Loucy (cell line): Measurements from ENCODE around the gene MED20.

Source experiments
- H2AFZ ChIP-seq: fragments of 200-600 bp; sonication (generic); 2 replicates; pipeline ENCODE4 v1.6.0; 2016; ENCODE audit warnings: antibody characterized with exemption, mild to moderate bottlenecking, low read length, moderate library complexity
- H3F3A ChIP-seq: fragments of 200-600 bp; 2 replicates; pipeline ENCODE4 v1.6.0; 2016; ENCODE audit warnings: antibody characterized with exemption, low read depth, mild to moderate bottlenecking
- H3K27me3 ChIP-seq: fragments of 200-600 bp; sonication (generic); 2 replicates; pipeline ENCODE4 v1.6.1; 2014; ENCODE audit warnings: low read length, mild to moderate bottlenecking; ENCODE audit not compliant: insufficient read depth, poor library complexity, severe bottlenecking
- H3K36me3 ChIP-seq: fragments of 200-600 bp; sonication (generic); 2 replicates; pipeline ENCODE4 v1.6.1; 2016; ENCODE audit warnings: low read length; ENCODE audit not compliant: insufficient read depth
- H3K4me1 ChIP-seq: fragments of 200-600 bp; sonication (generic); 2 replicates; pipeline ENCODE4 v1.5.1; 2014; ENCODE audit warnings: low read length, mild to moderate bottlenecking; ENCODE audit not compliant: insufficient read depth, poor library complexity, severe bottlenecking
- H3K4me2 ChIP-seq: fragments of 200-600 bp; sonication (generic); 2 replicates; pipeline ENCODE4 v1.6.0; 2014; ENCODE audit warnings: antibody characterized with exemption, low read length, low read depth, mild to moderate bottlenecking; ENCODE audit not compliant: poor library complexity, severe bottlenecking
- H3K4me3 ChIP-seq: fragments of 200-600 bp; sonication (generic); 2 replicates; pipeline ENCODE4 v1.5.1; 2014; ENCODE audit warnings: low read length, mild to moderate bottlenecking, mixed read lengths; ENCODE audit not compliant: poor library complexity, severe bottlenecking
- H3K79me2 ChIP-seq: fragments of 200-600 bp; sonication (generic); 2 replicates; pipeline ENCODE4 v1.6.1; 2014; ENCODE audit warnings: low read length; ENCODE audit not compliant: insufficient read depth
- H3K9ac ChIP-seq: fragments of 200-600 bp; sonication (generic); 2 replicates; pipeline ENCODE4 v1.6.0; 2014; ENCODE audit warnings: mild to moderate bottlenecking, low read depth, low read length, moderate library complexity; ENCODE audit not compliant: poor library complexity, severe bottlenecking
- H3K9me2 ChIP-seq: fragments of 200-600 bp; sonication (generic); replicated peaks from 2 replicates; pipeline ENCODE4 v1.6.1; 2016; ENCODE audit warnings: low read depth, low read length, mixed read lengths
- H3K9me3 ChIP-seq: fragments of 200-600 bp; sonication (generic); 2 replicates; pipeline ENCODE4 v1.6.1; 2014; ENCODE audit warnings: mild to moderate bottlenecking, antibody characterized with exemption, low read length, low read depth; ENCODE audit not compliant: insufficient read depth
- H4K20me1 ChIP-seq: fragments of 200-600 bp; sonication (generic); 2 replicates; pipeline ENCODE4 v1.6.0; 2014; ENCODE audit warnings: antibody characterized with exemption, low read length, mild to moderate bottlenecking; ENCODE audit not compliant: insufficient read depth, poor library complexity, severe bottlenecking
- CTCF ChIP-seq: fragments of 200-600 bp; sonication (generic); conservative IDR thresholded peaks from 2 replicates; pipeline ENCODE4 v1.5.1; 2014; ENCODE audit warnings: mild to moderate bottlenecking, antibody characterized with exemption, low read length
- EZH2phosphoT487 ChIP-seq: fragments of 200-600 bp; IDR thresholded peaks from 2 replicates; pipeline ENCODE4 v1.6.1; 2018; ENCODE audit warnings: antibody characterized with exemption, mild to moderate bottlenecking, moderate library complexity, borderline replicate concordance

MED20 gene

GRCh38 chr6:41966961-41967311, 46.0 kb upstream of the MED20 start:
- Histone ChIP-seq H3K27me3 (no peaks in the 10 kb centered on the region), H3K4me3 (no peak overlapping the region), H3K36me3 (no peaks in the 10 kb centered on the region), H3F3A (no peaks in the 10 kb centered on the region), H3K79me2 (no peaks in the 10 kb centered on the region), H3K9ac (no peak overlapping the region), H4K20me1 (no peaks in the 10 kb centered on the region), H3K4me1 (peaks cover 12% of the 10 kb centered on the region), H3K9me2 (no peaks in the 10 kb centered on the region), H3K9me3 (no peaks in the 10 kb centered on the region), H3K4me2 (no peak overlapping the region), H2AFZ (no peak overlapping the region)
- TF ChIP-seq CTCF, result no peak
- TF ChIP-seq EZH2phosphoT487, result no peak

- H3K4me3 ChIP-seq, result no peak overlapping the region
- no peaks in the 10 kb centered on the region for H4K20me1 ChIP-seq
- H2AFZ ChIP-seq, result no peak overlapping the region
- H3K9me2 ChIP-seq, result no peaks in the 10 kb centered on the region
- H3F3A ChIP-seq, result no peaks in the 10 kb centered on the region
- H3K36me3 ChIP-seq, result no peaks in the 10 kb centered on the region
- H3K9me3 ChIP-seq, result no peaks in the 10 kb centered on the region
- H3K27me3 ChIP-seq, result no peaks in the 10 kb centered on the region
- no peak overlapping the region for H3K4me2 ChIP-seq
- no peak overlapping the region for H3K9ac ChIP-seq
- TF ChIP-seq CTCF, result no peak
- TF ChIP-seq EZH2phosphoT487, result no peak
- peaks cover 17% of the 10 kb centered on the region for H3K4me1 ChIP-seq
- no peaks in the 10 kb centered on the region for H3K79me2 ChIP-seq
Measured at GRCh38 chr6:41966214-41966920, 45.4 kb upstream of the MED20 start.

GRCh38 chr6:41965429-41966213, 44.7 kb upstream of the MED20 start:
- H3K9me2 ChIP-seq, result no peaks in the 10 kb centered on the region
- no peaks in the 10 kb centered on the region for H3K9me3 ChIP-seq
- no peaks in the 10 kb centered on the region for H4K20me1 ChIP-seq
- TF ChIP-seq CTCF (no peak), EZH2phosphoT487 (no peak)
- H3K9ac ChIP-seq, result no peak overlapping the region
- H2AFZ ChIP-seq, result no peak overlapping the region
- H3K36me3 ChIP-seq, result no peaks in the 10 kb centered on the region
- peaks cover 15% of the 10 kb centered on the region for H3K4me1 ChIP-seq
- no peak overlapping the region for H3K4me2 ChIP-seq
- H3K4me3 ChIP-seq, result no peak overlapping the region
- no peaks in the 10 kb centered on the region for H3K27me3 ChIP-seq
- H3K79me2 ChIP-seq, result no peaks in the 10 kb centered on the region
- no peaks in the 10 kb centered on the region for H3F3A ChIP-seq
